Breast epithelium (tissue), 4 donors: Measurements from ENCODE around the gene SLITRK5. TPM values are rescaled to one million over a fixed set of nuclear protein-coding genes. Genes with fewer than 3 reads are reported as not detected.
A peak's percentile ranks its signal among the peaks of the same experiment; 100 is the strongest.

Experiments
- DNase-seq, 2 donors: peaks; one replicate each; pipeline ENCODE4 v3.0.0-alpha.2; 2019; ENCODE audit warnings: low spot score in 2 of 2
- H3K27ac ChIP-seq, 2 donors: fragments of 200-600 bp; sonication (generic) in 1 of 2; one replicate each; pipeline ENCODE4 v1.5.1; 2016 to 2019; ENCODE audit warnings: mild to moderate bottlenecking in 1 of 2
- H3K27me3 ChIP-seq, 2 donors: fragments of 200-600 bp; sonication (generic) in 1 of 2; one replicate each; pipeline versions ENCODE4 v1.5.1 to v1.6.0; 2017 to 2019; ENCODE audit warnings: control low read depth in 1 of 2, mild to moderate bottlenecking in 1 of 2
- H3K36me3 ChIP-seq: fragments of 200-600 bp; one replicate; pipeline ENCODE4 v1.5.1; 2019
- H3K4me1 ChIP-seq, 2 donors: fragments of 200-600 bp; sonication (generic); one replicate each; pipeline ENCODE4 v1.5.1; 2016 to 2019; ENCODE audit warnings: control low read depth in 1 of 2
- H3K4me3 ChIP-seq, 3 donors: fragments of 200-600 bp; sonication (generic); 1 replicate in 2 of 3; 2 replicates in 1 of 3; pipeline ENCODE4 v1.5.1; 2016 to 2019; ENCODE audit warnings: mild to moderate bottlenecking in 3 of 3, moderate library complexity in 2 of 3
- H3K9me3 ChIP-seq, 2 donors: fragments of 200-600 bp; sonication (generic) in 1 of 2; one replicate each; pipeline ENCODE4 v1.5.1; 2016 to 2019; ENCODE audit warnings: control low read depth in 1 of 2
- CTCF ChIP-seq, 3 donors: fragments of 450-650 bp; IDR thresholded peaks; one replicate each; pipeline ENCODE4 v1.5.1; 2016 to 2017; ENCODE audit warnings: antibody characterized with exemption in 3 of 3, mild to moderate bottlenecking in 3 of 3, moderate library complexity in 3 of 3
- POLR2A ChIP-seq: fragments of 450-650 bp; IDR thresholded peaks from one replicate; pipeline ENCODE4 v1.6.1; 2016; ENCODE audit warnings: antibody characterized with exemption, mild to moderate bottlenecking, moderate library complexity
- POLR2AphosphoS5 ChIP-seq, 3 donors: sonication (generic); formaldehyde crosslinking; IDR thresholded peaks; one replicate each; pipeline ENCODE4 v1.6.1; 2017; ENCODE audit warnings: antibody characterized with exemption in 3 of 3
- intact Hi-C: fragments of 100-400 bp; cut with DNase I; formaldehyde crosslinking; loops from one replicate; pipeline ENCODE4 v1.15.1; 2023; ENCODE audit warnings: low total_unique reads
- total RNA-seq, 3 donors: library from RNA; depleted of rRNA; stranded (reverse); fragments of >200 nt; gene quantifications; one replicate each; pipeline ENCODE4 v1.1.0, GENCODE V29; 2016

Gene SLITRK5
- total RNA-seq, result under 1 TPM; under 0.01 to 0.73 (median 0.66) TPM

DNA sequence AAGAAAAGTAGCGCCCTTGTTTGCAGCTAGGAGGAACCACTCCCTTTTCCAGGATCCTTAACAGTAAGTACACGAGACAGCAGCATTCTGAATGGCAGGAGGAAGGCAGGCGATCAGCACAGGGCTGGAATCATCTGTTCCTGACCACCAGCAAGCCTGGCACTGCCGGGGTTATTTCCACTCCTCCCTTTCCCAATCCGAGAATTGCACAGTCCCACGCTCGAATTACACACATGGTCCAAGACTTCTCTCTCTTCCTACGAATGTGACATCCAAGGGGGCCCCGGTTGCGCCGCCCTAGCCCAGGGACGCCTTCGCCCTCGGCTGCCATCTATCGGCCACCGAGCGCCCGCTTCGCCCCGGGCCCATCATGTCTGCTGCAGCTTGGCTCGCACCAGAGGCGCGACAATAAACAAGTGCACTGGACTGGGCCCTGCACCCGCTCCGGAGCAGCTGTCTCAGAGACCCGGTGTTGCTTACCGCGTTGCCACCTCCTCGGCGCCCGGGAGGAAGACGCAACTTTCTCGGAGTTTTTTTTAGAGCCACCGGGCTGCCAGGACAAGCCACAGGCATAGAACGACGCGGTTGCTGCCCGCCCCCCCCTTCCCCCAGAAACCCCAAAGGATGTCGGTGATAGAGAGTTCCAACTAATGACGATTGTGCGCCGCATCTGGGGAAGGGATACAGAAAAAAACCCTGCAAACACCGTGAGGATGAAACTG is at the start of gene SLITRK5:
Gene SLITRK5 (plus strand): TSS at position 341 of the 722 bp plus-strand sequence. CDS start 4,018 bp downstream, outside the sequence.
- H3K36me3 ChIP-seq, result no peaks in the 10 kb centered on the region
- intact Hi-C loops, result loop anchor here (10.0 kb wide), 1 partner anchor 1124 kb away; no protein-coding TSS in a partner anchor
- DNase-seq, result peak in 1 of 2 donors; percentile 64
- TF ChIP-seq POLR2A (no peak), CTCF (IDR thresholded peaks at IDR 0.05) (peak; percentile 13 to 49 (median 46))
- H3K9me3 ChIP-seq, result no peaks in the 10 kb centered on the region
- peaks cover 0 to 48% of the 10 kb centered on the region in 2 donors for H3K27me3 ChIP-seq
- no peaks in the 10 kb centered on the region for H3K4me1 ChIP-seq
- no peak within 1 kb of the TSS for H3K27ac ChIP-seq
- H3K4me3 ChIP-seq, result peak within 1 kb of the TSS; percentile 36 to 68 (median 57)

- no peak for TF ChIP-seq CTCF (IDR thresholded peaks at IDR 0.05)
- no peak for TF ChIP-seq POLR2A
- no peak for TF ChIP-seq POLR2AphosphoS5 (IDR thresholded peaks at IDR 0.05)
- H3K4me3 ChIP-seq, result no peak overlapping the region
- H3K9me3 ChIP-seq, result no peaks in the 10 kb centered on the region
- H3K36me3 ChIP-seq, result no peaks in the 10 kb centered on the region
- no peak for DNase-seq
- no peaks in the 10 kb centered on the region for H3K27me3 ChIP-seq
- no peaks in the 10 kb centered on the region for H3K4me1 ChIP-seq
- no peak overlapping the region for H3K27ac ChIP-seq
- intact Hi-C loops, result no loop called here
Observed at GRCh38 chr13:87622971-87623370, 48.2 kb upstream of the SLITRK5 start.

DNA sequence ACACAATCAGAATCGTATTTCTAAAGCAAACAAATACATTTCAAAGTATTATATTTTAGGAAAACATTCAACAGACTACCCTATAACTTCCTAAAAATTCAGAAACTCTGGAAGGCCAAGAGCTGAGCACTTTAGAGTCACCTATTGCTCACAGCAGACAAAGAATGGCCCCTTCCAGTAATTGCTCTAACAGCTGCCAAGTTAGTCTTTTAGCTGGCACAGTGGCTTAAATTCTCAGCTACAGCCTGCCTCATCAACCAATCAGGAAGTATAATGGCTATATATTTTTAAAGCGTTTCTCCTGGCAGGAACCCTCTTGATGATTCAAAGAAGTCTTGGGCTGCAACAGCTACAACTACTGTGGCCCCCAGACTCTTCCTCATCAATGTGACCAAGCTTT is 14.9 kb upstream of the SLITRK5 start:
- H3K4me3 ChIP-seq, result no peak overlapping the region
- DNase-seq, result no peak
- H3K4me1 ChIP-seq, result no peaks in the 10 kb centered on the region
- H3K27me3 ChIP-seq, result no peaks in the 10 kb centered on the region
- H3K27ac ChIP-seq, result no peak overlapping the region
- intact Hi-C loops, result no loop called here
- H3K9me3 ChIP-seq, result no peaks in the 10 kb centered on the region
- no peaks in the 10 kb centered on the region for H3K36me3 ChIP-seq
- TF ChIP-seq POLR2A, result no peak
- TF ChIP-seq POLR2AphosphoS5 (IDR thresholded peaks at IDR 0.05), result no peak
- no peak for TF ChIP-seq CTCF (IDR thresholded peaks at IDR 0.05)

DNA sequence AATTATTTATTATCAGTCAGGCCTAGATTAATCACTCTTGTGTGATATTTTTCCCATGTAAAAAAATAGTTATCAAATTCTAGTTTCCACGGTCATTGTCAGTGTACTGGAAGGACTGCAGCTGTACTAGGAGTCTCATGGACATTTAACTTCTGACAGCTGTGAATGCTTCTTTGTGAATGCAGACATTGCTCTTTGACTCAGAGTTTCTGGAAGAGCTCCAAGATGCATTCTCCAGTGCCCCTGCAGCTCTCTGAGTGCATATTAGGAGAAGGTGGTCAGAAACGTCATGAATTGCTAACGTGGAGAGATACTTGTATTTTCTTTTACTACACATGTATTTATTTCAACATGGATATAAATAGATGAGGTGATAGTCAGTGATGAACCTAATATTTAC is 9.7 kb upstream of the SLITRK5 start:
- H3K27ac ChIP-seq, result no peak overlapping the region

More for the DNA sequence above, 9.7 kb upstream of the SLITRK5 start:
- no peak for DNase-seq
- intact Hi-C loops, result loop anchor here (10.0 kb wide), 1 partner anchor 1997 kb away; no protein-coding TSS in a partner anchor
- Histone ChIP-seq H3K36me3 (no peaks in the 10 kb centered on the region), H3K27me3 (no peaks in the 10 kb centered on the region), H3K4me1 (no peaks in the 10 kb centered on the region), H3K9me3 (no peaks in the 10 kb centered on the region), H3K4me3 (no peak overlapping the region)
- TF ChIP-seq CTCF (IDR thresholded peaks at IDR 0.05) (no peak), POLR2AphosphoS5 (IDR thresholded peaks at IDR 0.05) (no peak), POLR2A (no peak)
